A549 (cell line): ENCODE results near the gene S100A7. TPM values are rescaled to one million over a fixed set of nuclear protein-coding genes. Genes with fewer than 3 reads are reported as not detected.

Source experiments
- ATAC-seq, 2 experiments: fragments of 200-7000 bp in 1 of 2; fragments of >200 bp in 1 of 2; cut with Nextera tagmentation in 1 of 2; cut with Tn5 transposase in 1 of 2; 3 replicates each; pipeline versions ENCODE4 v1.8.0 to v1.9.1; 2018 to 2020; ENCODE audit warnings: mild to moderate bottlenecking in 1 of 2, moderate library complexity in 1 of 2
- CTCF ChIA-PET: fragments of 300-600 bp; sonication (Branson Sonifier 250); formaldehyde crosslinking; extraction: SDS; loops from one replicate; lab custom pipeline; 2021; ENCODE audit warnings: antibody characterized with exemption, inconsistent platforms; lab: Yijun Ruan, JAX
- POLR2A ChIA-PET: fragments of 350-600 bp; formaldehyde crosslinking; extraction: SDS; loops from one replicate; lab custom pipeline; 2021; ENCODE audit warnings: antibody characterized with exemption, inconsistent platforms; lab: Yijun Ruan, JAX
- DNase-seq, 2 experiments: peaks; one replicate each; pipeline versions ENCODE4 v3.0.0 to v3.0.0-alpha.2; 2011 to 2016; ENCODE audit warnings: low read depth in 1 of 2, low spot score in 1 of 2
- FAIRE-seq: peaks from 2 replicates; lab custom pipeline; 2011; peaks lifted over from hg19 to GRCh38; lab: Jason Lieb, UNC
- H3K27ac ChIP-seq, 2 experiments: fragments of >200 bp; sonication (Bioruptor Twin); formaldehyde crosslinking; 3 replicates each; pipeline ENCODE4 v1.5.1; 2016 to 2017
- H3K4me1 ChIP-seq: fragments of >200 bp; sonication (Bioruptor Twin); formaldehyde crosslinking; 3 replicates; pipeline ENCODE4 v1.6.1; 2016
- H3K4me2 ChIP-seq: fragments of >200 bp; sonication (Bioruptor Twin); formaldehyde crosslinking; 3 replicates; pipeline ENCODE4 v1.6.1; 2016
- H3K4me3 ChIP-seq: fragments of >200 bp; sonication (Bioruptor Twin); formaldehyde crosslinking; 3 replicates; pipeline ENCODE4 v1.5.1; 2016
- H3K9me3 ChIP-seq: fragments of >200 bp; sonication (Bioruptor Twin); formaldehyde crosslinking; 3 replicates; pipeline ENCODE4 v1.6.1; 2016
- BCL3 ChIP-seq: fragments of >200 bp; sonication (Bioruptor Twin); formaldehyde crosslinking; IDR thresholded peaks from 3 replicates; pipeline ENCODE4 v1.6.1; 2016
- BHLHE40 ChIP-seq: IDR thresholded peaks from 2 replicates; pipeline ENCODE4 v1.6.1; 2012; ENCODE audit warnings: low read depth, low read length, inconsistent platforms
- CBX2 ChIP-seq: fragments of 200-600 bp; sonication (generic); IDR thresholded peaks from 2 replicates; pipeline ENCODE4 v1.6.1; 2016; ENCODE audit warnings: low read depth, mild to moderate bottlenecking, borderline replicate concordance
- CHD2 ChIP-seq: fragments of 150-350 bp; IDR thresholded peaks from 2 replicates; pipeline ENCODE4 v1.6.1; 2014; ENCODE audit warnings: low read length; ENCODE audit not compliant: partially characterized antibody
- CHD4 ChIP-seq: fragments of 200-600 bp; sonication (generic); IDR thresholded peaks from 2 replicates; pipeline ENCODE4 v1.6.1; 2016; ENCODE audit warnings: antibody characterized with exemption, mild to moderate bottlenecking, borderline replicate concordance
- CTCF ChIP-seq: fragments of >200 bp; sonication (Bioruptor Twin); formaldehyde crosslinking; IDR thresholded peaks from 3 replicates; pipeline ENCODE4 v1.5.1; 2016
- ELK1 ChIP-seq: fragments of 150-350 bp; IDR thresholded peaks from 2 replicates; pipeline ENCODE4 v1.6.1; 2014; ENCODE audit warnings: low read depth, mild to moderate bottlenecking, low read length
- GATA3 ChIP-seq: IDR thresholded peaks from 2 replicates; pipeline ENCODE4 v1.6.1; 2012; ENCODE audit warnings: borderline replicate concordance
- HEYL ChIP-seq: fragments of 250-450 bp; sonication (Bioruptor Pico); IDR thresholded peaks from 2 replicates; pipeline ENCODE4 v1.8.0; 2021; ENCODE audit warnings: mild to moderate bottlenecking, moderate library complexity
- HOXA7 ChIP-seq: fragments of 250-450 bp; sonication (Bioruptor Pico); IDR thresholded peaks from 2 replicates; pipeline ENCODE4 v1.5.0; 2020; ENCODE audit warnings: mild to moderate bottlenecking, moderate library complexity
- KDM5A ChIP-seq: fragments of 200-600 bp; sonication (generic); IDR thresholded peaks from 2 replicates; pipeline ENCODE4 v1.6.1; 2016; ENCODE audit warnings: antibody characterized with exemption, mild to moderate bottlenecking
- MAZ ChIP-seq: fragments of 150-350 bp; IDR thresholded peaks from 2 replicates; pipeline ENCODE4 v1.6.1; 2014; ENCODE audit warnings: antibody characterized with exemption, low read depth, low read length, borderline replicate concordance
- NFE2L2 ChIP-seq: fragments of 150-350 bp; conservative IDR thresholded peaks from 2 replicates; pipeline ENCODE4 v1.6.1; 2014; ENCODE audit warnings: low read length
- RAD21 ChIP-seq, 2 experiments: fragments of >200 bp in 1 of 2; sonication (Bioruptor Twin) in 1 of 2; formaldehyde crosslinking in 1 of 2; IDR thresholded peaks in 1 of 2; conservative IDR thresholded peaks in 1 of 2; 2 replicates in 1 of 2; 3 replicates in 1 of 2; pipeline ENCODE4 v1.6.1; 2012 to 2018; ENCODE audit warnings: inconsistent platforms in 1 of 2
- RARB ChIP-seq: fragments of 250-450 bp; sonication (Bioruptor Pico); IDR thresholded peaks from 2 replicates; pipeline ENCODE4 v1.8.0; 2021; ENCODE audit warnings: mild to moderate bottlenecking, moderate library complexity
- REST ChIP-seq: fragments of 200-600 bp; sonication (generic); IDR thresholded peaks from 2 replicates; pipeline ENCODE4 v1.6.1; 2016; ENCODE audit warnings: antibody characterized with exemption, mild to moderate bottlenecking, moderate library complexity
- TP53 ChIP-seq: fragments of 250-450 bp; sonication (Bioruptor Pico); IDR thresholded peaks from 2 replicates; pipeline ENCODE4 v1.5.0; 2021; ENCODE audit warnings: mild to moderate bottlenecking, moderate library complexity
- ZC3H11A ChIP-seq: fragments of 450-650 bp; IDR thresholded peaks from 2 replicates; pipeline ENCODE4 v1.6.1; 2014; ENCODE audit warnings: antibody characterized with exemption, mild to moderate bottlenecking
- ZFP36 ChIP-seq: fragments of 450-650 bp; IDR thresholded peaks from 2 replicates; pipeline ENCODE4 v1.6.1; 2014; ENCODE audit warnings: borderline replicate concordance; ENCODE audit not compliant: partially characterized antibody
- ZNF302 ChIP-seq: fragments of 250-450 bp; sonication (Bioruptor Pico); IDR thresholded peaks from 2 replicates; pipeline ENCODE4 v1.9.0; 2021; ENCODE audit warnings: inconsistent platforms, mild to moderate bottlenecking, moderate library complexity
- WGBS: methylation state at CpG from one replicate; pipeline ENCODE4 v1.1.6; 2017; ENCODE audit errors: missing lambda C conversion rate; 5-methylcytosine and 5-hydroxymethylcytosine counted together
- polyA plus RNA-seq, 4 experiments: library from polyadenylated mRNA; depleted of rRNA in 3 of 4; stranded (reverse); fragments of >200 nt; fragmentation: RNase III in 1 of 4; extraction: RNeasy Plus Mini Kit Qiagen cat#74134 plus additional on column Dnase treatment in 1 of 4; gene quantifications; 2 replicates in 3 of 4; 3 replicates in 1 of 4; pipeline ENCODE4 v1.2.3, GENCODE V29; 2011 to 2017

Gene S100A7
- polyA plus RNA-seq, 2 of the 4 experiments (the other 2 are of a cell fraction): not detected

GRCh38 chr1:153417136-153417888 lies 43.1 kb downstream of the S100A7 start:
- Histone ChIP-seq H3K9me3 (no peaks in the 10 kb centered on the region), H3K4me2 (no peak overlapping the region), H3K27ac (no peak overlapping the region), H3K4me3 (no peak overlapping the region), H3K4me1 (no peaks in the 10 kb centered on the region)
- ATAC-seq (no peak), FAIRE-seq (no peak), DNase-seq (no peak)
- POLR2A ChIA-PET: no interaction called here
- 0% methylated on average over 12 of the region's 12 CpGs for WGBS
- TF ChIP-seq KDM5A (no peak), MAZ (no peak), BHLHE40 (no peak), CTCF (no peak), RARB (CRISPR knock-in tag) (no peak), ELK1 (no peak), HEYL (CRISPR knock-in tag) (no peak), REST (no peak), HOXA7 (CRISPR knock-in tag) (no peak), ZC3H11A (no peak), CHD2 (no peak), RAD21 (conservative IDR thresholded peaks at IDR 0.05 in 1 of 2, IDR thresholded peaks at IDR 0.05 in 1 of 2) (no peak), ZFP36 (no peak), CHD4 (no peak), NFE2L2 (no peak), GATA3 (no peak), TP53 (no peak), CBX2 (no peak), BCL3 (no peak), ZNF302 (no peak)
- CTCF ChIA-PET: interaction anchor here (0.9 kb wide), 1 partner anchor 65 kb away, joined by 3 read pairs; no protein-coding TSS in a partner anchor
